HG03196 (cell line): Measurements from ENCODE around the gene CYP1A2.
"Not testable (repeated sequence)": the region's sequence is repeated elsewhere in the genome, so short reads cannot be mapped to it uniquely, and the experiment has no call there.

Experiments
- ATAC-seq: cut with Tn5 transposase; IDR thresholded peaks from one replicate; pipeline ENCODE4 v1.9.1; 2021; ENCODE audit not compliant: unreplicated experiment

CYP1A2 gene

DNA sequence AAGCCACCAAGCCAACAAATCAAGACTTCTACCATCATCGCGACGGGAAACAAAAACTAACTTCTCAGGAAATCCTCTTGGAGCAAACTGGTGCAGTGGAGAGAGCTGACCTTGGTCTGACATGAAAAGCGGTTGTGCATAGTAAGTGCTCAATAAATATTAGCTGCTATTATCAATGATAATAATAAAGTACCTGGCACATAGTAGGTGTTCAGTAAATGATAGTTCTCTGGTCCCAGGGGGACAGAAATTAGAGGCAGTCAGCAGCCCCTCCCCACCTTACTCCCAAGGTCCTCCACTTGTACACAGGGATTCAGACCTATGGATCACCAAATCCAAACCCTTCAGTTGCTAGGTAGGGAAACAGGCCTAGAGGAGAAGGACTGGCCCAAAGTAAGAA is 27.2 kb downstream of the CYP1A2 start:
- ATAC-seq: no peak

DNA sequence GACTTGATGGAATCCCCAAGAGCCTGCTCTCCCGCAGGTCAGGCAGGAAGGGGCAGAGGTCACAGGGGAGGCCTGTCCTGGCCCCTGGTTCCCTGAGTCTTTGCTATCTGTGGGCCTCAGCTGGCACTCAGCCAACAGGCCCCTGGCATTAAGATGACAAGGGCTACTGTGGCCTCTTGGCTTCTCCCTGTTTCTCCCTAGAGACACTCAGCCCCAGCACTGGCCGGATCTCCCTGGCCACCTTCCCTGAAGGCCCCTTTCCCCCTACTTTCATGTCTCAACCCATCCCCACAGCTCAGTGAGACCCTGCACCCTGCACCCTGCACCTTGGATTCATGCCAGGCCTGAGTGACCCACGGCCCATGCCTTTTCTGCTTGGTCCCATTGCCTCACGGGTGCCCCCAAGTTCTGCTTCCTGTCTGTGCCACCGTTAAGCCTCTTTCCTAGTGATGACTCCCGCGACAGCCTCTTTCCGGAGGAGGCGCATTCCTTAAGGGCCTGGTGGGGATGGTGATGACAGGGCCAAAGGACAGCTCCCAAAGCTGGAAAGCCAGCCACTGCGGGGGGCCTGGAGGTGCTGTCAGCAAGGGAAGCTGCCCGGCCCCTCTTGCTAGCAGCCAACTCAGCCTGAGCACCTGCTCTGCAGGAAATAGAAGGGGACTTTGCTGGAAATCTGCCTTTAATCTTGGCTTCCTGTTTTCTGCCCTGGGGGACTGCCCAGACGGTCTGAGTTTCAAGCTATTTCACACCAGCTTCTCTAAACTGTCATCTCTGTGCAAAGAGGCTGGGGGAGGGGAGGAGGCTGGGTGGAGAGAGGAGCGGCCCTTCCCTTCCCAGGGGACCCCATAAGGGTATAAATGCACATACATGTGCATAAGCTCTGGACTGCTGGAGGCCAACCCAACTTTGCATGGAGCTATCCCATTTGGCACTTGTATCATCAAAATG is 28.4 kb downstream of the CYP1A2 start:
- peak; percentile 33 for ATAC-seq

DNA sequence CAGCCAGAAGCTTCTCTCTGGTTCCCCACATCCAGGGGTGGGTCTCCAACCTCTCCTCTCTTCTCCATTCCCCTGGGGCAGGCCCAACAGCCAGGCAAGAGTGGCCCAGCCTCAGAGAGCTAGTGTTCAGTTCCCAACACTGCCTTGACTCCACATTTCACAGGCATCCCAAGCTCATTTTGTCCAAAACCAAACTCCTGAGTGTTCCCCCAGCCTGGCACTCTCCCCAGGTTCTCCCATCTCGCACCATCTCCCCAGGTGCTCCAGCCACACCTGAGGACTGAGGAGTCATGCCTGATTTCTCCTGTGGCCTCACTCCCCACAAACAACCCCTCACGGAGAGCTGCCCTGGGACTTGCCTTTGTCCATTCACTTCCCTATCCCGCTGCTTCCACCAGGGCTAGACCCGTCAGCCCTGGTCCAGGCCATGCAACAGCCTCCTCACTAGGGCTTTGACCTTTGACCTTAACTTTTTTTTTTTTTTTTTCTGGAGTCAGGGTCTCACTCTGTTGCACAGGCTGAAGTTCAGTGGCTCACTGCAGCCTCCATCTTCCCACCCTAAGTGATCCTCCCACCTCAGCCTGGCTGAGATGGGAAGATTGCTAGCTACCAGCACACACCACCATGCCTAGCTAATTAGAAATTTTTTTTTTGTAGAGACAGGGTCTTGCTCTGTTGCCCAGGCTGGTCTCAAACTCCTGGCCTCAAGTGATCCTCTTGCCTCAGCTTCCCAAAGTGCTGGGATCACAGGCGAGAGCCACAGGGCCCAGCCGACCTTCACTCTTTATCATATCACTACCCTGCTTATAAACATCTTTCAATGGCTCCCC is 29.3 kb downstream of the CYP1A2 start:
- ATAC-seq: peak; percentile 3

DNA sequence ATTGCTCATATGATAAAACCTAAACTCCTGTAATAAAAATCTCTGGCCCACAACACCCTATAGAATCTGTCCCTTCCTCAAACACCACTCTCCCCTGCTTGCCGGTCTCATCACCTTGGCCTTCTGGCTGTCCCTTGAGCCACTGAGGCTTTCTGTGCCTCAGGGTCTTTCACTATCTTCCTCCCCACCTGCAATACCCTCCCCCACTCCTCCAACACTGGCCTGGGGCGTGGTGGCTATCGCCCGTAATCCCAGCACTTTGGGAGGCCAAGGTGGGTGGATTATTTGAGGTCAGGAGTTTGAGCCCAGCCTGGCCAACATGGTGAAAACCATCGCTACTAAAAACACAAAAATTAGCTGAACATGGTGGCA is 29.9 kb downstream of the CYP1A2 start:
- ATAC-seq: no peak

DNA sequence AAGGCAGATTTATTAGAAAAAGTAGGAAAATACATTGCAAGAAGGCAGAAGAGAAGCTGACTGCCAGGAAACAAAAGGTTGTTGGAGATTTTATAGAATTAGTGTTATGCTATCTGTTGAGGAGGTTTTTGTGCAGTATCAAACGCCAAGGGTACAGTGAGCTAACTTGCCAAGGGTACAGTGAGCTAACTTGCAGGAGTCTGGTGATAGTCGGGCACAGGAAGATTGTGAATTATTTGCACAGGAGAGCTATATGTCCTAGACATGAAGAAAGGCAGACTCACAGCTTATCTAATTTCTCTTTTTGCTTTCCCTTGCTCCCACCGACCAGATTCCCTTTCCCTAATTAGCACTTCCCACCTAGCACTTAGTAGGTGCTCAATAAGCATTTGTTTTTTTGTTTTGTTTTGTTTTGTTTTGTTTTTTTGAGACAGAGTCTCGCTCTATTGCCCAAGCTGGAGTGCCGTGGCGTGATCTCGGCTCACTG is 30.6 kb downstream of the CYP1A2 start:
- no peak for ATAC-seq

DNA sequence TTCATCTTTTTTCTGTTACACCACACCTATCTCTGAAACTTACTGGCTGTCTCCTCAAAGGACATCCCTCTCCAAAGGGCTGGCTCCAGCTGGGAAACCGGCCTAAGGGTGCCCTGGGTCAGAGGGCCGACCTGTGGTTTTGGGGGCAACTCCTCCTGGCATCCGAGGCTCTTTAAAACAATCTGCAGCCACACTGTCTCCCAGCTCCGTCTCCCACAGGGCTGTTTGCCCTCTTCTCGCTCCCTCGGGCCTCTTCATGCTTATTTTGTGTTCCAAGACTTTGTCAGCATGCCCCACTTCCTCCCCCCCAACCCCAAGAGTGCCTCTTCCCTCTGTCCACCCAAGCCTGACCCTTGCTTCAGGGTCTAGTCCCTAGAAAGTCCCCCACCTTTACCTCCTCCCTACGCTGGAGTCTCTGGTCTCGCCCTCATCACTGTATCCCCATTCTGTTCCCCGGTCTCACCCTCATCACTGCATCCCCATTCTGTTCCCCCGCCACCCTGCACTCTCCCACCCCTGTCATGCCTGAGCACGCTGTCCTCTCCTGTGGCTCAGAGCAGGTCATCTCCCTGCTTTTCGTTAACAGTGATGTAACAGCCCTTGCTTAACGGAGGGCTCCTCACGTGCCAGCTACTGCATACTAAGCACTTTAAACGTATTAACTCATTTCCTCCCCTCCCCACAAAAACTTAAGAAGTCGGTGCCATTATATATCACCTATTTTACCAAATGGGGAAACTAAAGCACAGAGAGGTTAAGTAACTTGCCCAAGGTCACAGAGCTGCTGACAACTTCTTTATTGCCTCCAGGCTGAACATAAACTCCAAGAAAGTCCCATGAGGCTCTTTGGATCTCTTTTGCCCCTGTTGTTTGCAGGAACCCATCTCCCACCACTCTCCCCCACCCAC is 32.1 kb downstream of the CYP1A2 start:
- no peak for ATAC-seq

DNA sequence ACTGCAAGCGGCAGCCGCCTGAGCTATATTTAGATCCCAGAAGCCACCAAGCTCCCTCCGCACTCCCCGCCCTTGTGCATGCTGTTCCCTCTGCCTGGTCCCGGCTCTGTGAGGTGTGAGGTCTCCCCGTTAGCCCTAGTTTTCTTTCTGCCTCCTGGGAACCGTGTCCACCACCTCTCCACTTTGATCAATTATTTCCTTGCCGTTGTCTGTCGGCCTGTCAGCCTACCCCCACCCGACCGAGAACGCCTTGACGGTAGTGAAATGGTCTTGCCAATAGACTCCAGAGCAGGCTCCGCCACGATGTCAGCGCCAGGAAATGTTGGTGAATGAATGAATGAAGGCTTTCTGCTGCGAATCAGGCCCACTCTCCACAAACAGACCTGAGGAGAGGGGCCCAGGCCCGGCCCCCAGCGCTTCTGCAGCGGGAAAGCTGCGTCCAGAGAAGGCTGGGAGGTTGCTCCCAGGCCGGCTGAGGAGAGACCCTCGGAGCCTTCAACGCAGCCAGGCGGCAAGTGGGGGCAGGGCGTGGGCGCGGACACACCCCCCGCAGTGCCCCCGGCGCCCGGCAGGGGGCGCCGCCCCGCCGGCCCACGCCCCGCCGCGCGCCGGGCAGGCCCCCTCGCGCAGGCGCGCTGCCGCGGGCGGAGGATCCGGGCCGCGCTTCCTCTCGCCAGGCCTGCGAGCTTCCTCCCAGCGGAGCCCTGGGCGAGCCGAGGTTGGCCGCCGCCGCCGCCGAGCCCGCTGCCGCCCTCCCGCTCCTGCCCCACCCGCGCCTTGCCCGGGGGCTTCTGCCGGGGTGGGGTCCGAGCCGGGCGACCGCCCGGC is 33.0 kb downstream of the CYP1A2 start, which contains the start of gene CSK:
CSK (plus strand) TSS at position 650 of the 828 bp plus-strand sequence. CDS start 16,218 bp downstream, outside the sequence.
- no peak for ATAC-seq

DNA sequence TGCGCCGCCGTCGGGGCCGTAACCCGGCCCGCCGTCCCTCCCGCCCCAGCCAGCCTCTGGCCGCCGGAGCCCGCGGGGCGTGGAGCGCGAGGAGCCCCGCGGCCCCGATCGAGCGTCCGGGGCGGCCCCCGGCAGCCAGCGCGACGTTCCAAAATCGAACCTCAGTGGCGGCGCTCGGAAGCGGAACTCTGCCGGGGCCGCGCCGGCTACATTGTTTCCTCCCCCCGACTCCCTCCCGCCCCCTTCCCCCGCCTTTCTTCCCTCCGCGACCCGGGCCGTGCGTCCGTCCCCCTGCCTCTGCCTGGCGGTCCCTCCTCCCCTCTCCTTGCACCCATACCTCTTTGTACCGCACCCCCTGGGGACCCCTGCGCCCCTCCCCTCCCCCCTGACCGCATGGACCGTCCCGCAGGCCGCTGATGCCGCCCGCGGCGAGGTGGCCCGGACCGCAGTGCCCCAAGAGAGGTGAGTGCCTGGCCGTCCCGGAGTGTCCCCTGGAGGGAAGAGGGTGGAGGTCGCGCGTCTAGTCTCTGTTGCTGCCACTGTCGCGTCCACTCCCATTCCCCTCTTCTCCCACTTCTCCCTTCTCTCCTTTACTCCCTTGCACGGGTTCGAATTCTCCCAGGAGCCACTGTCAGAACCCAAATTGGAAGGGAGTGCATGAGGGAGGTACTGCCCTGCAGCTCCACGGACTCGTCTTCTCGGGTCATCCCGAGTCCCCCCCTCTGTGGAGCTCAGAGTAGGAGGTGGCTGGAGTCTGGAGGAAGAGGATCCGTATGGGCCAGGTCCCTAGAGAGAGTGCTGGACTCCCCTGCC is 33.8 kb downstream of the CYP1A2 start:
- no peak for ATAC-seq

DNA sequence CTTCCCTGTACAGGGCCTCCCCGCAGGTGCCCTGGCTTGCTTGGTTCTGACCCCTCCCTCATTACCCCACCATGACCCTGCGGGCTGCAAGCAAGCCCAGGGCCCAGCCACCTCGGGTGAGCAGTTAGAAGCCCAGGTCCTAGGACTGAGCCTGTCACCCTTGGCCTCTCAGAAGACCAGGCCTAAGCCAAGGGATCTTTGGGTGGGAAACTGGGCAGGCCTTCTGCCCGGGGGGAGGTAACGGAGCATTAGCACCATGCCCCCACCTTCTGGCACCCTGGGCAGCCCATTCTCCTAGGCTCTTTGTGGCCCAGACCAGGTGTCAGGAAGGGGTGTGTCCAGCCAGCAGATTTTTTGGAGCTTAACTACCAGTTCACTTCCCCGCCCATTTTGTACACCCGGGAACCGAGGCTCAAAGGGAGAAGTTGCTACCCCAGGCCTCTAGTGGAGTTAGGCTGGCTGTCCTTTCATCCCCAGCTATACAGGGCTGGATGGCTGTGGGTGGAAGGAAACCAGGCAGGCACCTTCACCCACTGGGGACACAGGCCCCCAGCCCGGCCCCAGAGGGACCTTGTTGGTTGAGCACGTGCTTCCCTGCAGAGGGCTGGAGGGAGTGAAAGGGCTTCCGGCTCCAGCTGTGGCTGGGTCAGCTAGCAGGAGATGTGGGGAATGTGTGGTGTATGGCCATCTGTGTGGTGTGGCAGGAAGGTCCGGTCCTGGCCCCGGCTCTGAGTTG is 34.6 kb downstream of the CYP1A2 start:
- no peak for ATAC-seq

DNA sequence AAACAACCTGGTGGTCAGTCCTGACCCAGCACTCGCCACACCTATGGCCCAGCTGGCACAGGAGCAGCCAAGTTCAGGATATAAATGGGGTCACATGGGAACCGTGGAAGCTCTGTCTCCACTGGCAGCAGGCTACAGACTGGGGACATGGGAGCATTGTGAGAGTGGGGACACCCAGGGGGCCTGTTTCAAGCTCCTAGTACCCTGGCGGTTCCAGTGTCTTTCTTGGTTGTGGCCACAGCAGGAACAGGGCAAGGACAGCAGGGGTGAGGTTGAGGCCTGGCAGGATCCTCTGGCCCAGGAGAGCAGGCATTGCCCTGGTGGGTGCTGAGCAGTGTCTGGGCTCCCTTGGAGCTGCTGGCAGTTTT is 35.1 kb downstream of the CYP1A2 start:
- ATAC-seq: no peak

DNA sequence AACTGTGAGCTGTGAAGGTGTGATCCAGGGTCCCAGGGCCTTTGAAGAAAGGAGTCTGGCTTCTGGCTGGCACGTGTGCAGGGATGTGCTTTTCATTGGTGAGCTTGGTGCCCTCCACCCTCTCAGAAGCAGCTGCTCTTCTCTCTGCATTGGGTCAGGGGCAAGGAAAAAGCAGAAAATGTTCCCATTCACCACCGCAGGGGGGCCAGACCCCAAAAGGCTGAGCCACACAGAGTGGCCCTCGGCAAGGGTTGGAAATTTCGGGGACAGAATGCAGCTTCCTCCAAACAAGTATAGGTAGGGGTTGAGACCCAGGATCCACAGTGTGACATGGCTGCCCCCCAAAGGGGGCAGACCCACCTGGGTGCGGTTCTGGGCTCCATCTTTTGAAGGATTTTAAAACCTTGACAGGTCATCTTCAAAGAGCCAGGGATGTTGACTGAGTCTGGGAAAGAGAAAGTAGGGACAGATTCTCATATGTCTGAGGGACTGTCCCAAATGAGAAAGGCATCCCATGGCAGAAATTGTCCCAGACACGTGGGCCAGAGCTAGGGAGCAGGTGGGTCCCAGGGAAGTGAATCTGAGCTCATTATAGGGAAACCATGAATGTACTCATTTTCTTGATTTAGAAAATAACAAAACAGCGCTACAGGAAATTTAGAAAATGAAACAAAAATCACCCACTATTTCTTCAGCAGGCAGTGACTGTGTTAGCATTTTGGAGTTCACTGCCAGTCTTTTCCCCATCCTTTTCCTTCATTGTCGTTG is 36.0 kb downstream of the CYP1A2 start:
- ATAC-seq: no peak

DNA sequence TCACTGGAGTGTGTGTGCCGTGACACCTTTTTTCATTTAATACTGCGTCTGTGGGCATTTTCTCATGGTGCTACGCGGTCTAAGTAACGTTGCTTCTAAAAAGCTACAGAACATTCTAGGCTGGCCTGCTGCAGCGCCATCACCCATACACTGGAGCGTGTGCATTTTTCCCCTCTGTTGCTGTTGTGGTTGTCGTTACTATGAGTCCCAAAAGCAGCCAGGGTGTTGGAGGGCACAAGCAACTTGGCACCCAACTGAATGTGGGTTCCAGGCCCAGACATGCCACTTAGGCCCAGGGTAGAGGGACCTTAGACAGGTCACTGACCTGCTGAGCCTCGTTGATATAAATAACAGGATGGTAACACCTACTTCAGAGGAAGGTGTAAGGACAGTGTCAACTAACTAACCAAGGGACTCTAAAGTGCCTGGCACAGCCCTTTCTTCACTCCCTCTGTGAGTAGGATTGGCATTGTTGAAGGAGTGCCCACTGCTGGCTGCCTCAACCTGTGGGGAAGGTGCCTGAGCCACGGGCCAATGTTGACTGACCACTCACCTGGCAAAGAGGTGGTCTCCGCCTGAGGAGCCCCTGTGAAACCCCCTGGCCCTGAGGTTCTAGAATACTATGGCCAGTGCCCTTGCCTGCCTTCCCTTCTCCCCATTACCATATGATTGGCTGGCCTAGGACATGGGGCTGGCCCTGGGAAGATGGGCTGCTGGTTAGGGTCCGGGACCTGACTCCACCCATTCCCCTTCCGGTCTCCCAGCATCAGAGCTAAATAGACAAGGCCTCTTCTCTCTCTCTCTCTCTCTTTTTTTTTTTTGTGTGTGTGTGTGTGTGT is 36.8 kb downstream of the CYP1A2 start:
- ATAC-seq: no peak

DNA sequence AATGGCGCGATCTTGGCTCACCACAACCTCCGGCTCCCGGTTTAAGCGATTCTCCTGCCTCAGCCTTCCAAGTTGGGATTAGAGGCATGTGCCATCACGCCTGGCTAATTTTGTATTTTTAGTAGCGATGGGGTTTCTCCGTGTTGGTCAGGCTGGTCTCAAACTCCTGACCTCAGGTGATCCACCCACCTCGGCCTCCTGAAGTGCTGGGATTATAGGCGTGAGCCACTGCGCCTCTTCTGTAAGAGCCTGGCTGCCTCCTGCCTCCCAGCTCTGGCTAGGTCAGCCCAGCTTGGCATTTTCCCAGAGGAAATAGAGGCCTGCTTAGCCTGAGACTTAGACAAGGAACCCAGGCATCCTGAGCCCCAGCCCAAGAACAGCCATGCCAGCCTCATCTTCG is 37.4 kb downstream of the CYP1A2 start:
- not testable (repeated sequence) for ATAC-seq

DNA sequence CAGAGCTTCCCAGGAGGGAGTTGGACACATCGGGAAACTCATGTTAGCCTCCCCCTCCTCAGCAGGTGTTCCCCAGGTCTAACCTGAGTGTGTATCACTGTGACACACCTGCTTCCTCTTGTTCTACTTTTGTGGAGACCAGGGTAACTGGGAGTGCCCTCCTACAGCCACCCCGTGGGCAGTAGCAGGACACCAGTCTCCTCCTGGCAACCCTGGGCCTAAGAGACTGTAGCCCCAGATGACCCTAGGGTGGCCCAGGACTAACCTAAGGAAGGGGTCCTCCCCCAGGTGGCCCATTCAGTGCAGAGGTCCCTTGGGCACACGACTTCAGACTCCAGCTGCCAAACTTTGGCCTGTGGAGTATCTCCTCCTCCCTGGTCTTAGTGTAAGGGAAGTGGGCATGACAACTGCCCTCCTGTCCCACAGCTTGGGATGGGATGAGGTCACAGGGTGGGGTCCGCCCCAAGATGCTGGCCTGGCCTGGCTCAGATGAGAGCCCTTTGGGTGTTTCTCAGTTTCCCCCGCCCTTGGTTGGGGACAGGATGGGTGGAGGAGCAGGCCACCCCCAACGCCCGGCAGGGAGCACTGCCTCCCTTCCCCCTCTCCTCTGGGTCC is 38.0 kb downstream of the CYP1A2 start:
- ATAC-seq: no peak

DNA sequence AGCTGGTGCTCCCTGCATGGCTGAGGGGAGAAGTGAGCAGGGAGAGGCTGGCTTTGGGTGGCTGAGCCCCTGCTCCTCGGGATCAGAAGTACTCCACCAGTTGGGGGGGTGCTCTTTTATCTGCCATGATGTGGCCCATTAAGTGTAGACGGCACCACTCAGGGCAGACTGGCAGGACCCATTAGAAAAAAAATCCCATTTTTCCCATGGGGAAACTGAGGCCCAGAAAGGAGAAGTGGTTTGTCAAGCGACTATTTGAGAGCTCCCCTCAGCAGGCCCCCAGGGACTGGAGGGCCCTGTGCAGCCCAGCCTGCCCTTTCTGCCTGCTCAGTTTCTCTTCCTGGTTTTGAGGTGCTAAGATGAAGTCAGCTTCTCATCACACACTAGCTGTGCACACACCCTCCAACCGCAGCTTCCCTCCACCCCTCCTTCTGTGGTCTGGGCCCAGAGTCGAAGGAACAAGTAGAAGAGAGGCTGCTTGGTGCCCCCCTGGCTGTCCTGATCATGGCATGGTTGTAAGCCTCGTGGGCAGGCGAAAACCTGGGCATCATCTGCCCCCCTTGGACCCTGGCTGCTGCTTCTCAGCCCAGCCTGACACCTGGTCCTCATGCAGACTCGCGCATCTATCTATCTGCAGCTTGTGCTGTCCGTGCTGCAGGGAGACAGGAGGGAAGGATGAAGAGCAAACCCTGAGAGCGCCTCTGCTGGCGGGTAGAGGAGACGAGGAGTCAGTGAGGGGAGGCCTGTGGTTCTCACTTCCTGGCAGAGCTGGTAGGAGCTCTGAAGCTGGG is 38.8 kb downstream of the CYP1A2 start:
- peak; percentile 36 for ATAC-seq
